GM21619 (cell line): ENCODE data around the gene AKR1C8.
"Not testable (repeated sequence)": the region's sequence is repeated elsewhere in the genome, so short reads cannot be mapped to it uniquely, and the experiment has no call there.

Experiments used
- ATAC-seq: cut with Tn5 transposase; IDR thresholded peaks from one replicate; pipeline ENCODE4 v1.9.1; 2021; ENCODE audit not compliant: unreplicated experiment

The AKR1C8 gene

DNA sequence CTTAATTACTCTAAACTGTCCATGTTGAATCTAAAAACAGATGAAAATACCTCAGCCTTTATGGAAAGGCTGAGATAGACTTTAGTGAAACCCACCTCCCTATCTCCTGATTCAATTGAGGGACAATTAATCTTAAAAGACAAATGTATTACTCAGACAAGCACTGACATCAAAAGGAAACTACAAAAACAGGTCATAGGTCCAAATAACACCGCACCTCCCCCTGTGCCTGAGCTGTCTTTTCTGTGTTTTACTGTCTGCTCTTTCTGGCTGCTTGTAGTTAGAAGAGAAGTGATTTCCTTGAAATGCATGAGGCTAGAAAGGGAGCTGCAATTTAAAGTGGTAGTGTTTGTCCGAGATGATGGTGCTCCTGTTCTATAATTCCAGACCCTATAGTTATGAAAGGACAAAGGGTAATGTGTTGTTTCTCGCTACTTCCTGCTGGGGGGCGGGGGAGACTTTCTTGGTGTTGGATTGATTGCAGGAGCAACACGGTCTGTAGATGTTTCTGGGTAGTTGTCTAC, 16.0 kb downstream of the AKR1C8 start:
- no peak for ATAC-seq

DNA sequence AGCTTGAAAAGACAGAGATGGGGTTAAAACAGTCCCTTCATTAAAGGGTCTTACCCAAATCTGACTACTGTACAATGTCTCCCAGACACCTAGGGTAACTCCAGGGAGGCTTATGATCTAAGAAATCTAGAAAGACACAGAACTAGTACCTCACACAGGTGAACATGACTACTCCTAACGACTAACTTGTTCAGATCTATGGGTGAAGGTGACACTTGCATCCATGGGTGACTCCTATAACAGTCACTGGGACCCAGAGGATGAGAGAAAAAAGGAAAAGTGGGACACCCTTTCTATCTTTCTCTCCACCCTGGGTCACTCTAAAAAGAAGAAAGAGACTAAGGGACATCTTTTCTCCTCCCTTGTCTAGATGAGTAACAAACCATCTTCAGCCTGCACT, 19.2 kb downstream of the AKR1C8 start:
- ATAC-seq: no peak

DNA sequence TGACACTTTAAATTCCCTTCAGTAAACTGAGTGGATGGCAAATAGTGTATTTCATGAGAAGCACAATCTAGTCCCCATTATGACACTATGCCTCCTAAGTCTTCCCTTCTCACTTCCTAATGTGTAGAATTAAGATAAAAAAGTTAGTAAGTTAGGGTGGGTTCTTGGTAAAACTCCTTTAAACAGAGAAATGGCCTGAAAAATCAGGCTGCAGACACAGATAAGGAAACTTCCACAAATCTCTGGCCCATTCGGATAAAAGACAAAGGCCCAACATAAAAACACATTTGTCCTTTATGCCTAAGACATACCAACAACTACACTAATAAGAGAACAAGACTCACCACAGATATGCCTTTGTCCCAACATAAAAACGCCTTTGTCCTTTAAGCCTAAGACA, 21.5 kb downstream of the AKR1C8 start:
- no peak for ATAC-seq

DNA sequence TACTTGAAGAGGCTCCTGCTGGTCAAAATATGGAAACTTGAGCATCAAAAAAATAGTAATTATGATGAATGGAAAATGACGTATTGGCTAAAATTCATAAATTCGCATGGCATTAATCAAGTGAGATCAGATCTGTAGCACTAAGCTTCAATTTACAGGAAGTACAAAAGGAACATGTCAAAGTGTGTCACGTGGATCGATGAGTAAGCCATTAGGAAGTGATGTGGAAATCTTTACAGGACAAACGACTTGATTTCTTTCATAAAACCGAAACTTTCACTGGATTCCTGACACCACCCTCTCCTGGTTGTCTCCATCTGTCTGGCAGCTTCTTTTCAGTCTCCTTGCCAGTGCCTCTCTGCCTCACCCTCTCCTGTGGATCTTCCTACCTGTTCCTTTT, 25.8 kb downstream of the AKR1C8 start:
- ATAC-seq: no peak

DNA sequence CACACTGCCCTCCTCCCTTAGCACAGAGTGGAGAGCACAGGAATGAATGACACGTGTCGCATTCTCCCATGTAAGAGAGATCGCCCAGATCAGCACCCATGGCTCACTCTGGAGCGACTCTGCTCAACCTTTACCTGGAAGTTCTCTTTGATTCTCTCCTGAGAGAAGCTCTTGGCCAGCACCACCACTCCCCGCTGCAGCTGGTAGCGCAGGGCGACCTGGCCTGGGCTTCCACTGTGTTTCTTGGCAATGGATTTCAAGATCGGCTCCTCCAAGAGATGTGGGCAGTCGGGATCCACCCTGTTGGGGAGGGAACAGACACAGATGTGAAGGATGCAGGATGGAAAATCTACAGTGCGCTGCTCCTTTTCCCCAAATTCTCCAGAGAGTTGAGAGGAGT, 27.4 kb downstream of the AKR1C8 start:
- no peak for ATAC-seq

DNA sequence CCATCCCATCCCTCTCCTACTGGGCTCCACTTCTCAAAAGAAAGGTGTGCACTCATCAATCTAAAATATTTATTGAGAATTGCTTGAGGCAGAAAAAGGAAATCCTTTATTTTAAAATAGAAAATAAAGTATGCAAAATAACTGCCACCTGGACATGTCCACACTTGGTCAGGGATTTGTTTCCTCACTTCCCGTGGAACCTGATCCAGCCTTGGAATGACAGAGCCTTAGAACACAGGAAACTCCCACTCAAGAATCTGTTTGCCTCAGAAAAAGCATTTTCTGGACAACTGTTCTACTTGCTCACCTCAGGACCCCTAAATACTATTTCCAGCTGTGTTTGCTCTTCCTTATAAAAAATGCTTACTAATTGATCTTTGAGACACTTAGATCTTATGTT, 29.0 kb downstream of the AKR1C8 start:
- no peak for ATAC-seq

DNA sequence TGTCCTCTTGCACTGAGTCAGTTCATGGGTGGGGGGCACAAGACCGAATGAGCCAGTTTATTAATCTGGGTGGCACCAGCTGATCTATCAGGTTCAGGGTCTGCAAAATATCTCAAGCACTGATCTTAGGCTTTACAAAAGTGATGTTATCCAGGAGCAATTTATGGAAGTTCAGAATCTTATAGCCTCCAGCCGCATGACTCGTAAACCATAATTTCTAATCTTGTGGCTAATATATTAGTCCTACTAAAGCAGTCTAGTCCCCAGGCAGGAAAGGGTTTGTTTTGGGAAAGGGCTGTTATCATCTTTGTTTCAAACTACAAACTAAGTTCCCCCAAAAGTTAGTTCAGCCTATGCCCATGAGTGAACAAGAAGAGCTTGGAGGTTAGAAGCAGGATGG, 33.9 kb downstream of the AKR1C8 start:
- ATAC-seq: no peak

DNA sequence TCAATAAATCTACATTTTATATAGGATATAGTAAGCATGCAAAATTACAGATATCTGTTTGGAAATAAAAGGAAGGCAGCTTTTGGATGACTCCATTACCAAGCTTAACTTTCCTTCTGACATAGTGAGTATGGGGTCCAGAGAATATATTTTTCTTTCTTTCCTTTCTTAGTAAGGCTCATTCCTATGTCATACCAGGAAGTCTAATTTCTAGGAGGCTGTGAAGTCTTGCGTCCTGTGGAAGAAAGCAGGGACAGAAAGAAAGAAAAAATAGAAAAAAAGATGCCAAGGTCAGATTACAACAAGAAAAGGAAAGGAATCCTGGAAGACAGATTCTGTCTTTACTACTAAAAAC, 36.3 kb downstream of the AKR1C8 start:
- no peak for ATAC-seq

DNA sequence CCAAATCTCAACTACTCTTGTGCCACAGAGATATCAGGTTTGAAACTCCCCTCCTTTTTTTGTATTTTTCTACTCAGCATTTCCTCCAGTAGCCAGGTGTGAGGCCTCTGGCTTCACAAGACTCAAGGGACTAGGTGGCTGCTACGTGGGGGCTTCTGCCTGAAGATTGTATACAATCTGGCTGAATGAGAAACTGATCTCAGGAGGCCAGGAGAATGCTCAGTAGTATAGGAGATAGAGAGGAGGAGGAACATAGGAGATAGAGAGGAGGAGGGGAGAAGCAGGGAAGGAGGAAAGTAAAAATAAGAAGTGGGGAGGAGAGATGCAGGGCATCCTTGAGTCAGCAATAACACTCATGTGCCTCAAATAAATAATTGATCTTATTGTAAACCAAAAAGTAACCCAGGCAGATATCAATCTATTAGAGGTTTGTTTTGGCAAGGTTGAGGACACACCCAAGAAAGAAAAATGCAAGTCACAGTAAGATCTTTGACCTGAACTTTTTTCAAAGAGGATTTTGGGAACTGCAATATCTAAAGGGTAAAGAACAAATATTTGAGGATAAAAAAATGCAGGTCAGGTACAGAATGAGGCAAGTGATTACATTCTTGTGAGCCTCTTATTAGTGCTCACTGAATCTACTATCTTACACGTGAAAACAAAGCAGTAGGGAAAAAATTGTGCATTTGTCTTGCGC, 36.8 kb downstream of the AKR1C8 start:
- no peak for ATAC-seq

DNA sequence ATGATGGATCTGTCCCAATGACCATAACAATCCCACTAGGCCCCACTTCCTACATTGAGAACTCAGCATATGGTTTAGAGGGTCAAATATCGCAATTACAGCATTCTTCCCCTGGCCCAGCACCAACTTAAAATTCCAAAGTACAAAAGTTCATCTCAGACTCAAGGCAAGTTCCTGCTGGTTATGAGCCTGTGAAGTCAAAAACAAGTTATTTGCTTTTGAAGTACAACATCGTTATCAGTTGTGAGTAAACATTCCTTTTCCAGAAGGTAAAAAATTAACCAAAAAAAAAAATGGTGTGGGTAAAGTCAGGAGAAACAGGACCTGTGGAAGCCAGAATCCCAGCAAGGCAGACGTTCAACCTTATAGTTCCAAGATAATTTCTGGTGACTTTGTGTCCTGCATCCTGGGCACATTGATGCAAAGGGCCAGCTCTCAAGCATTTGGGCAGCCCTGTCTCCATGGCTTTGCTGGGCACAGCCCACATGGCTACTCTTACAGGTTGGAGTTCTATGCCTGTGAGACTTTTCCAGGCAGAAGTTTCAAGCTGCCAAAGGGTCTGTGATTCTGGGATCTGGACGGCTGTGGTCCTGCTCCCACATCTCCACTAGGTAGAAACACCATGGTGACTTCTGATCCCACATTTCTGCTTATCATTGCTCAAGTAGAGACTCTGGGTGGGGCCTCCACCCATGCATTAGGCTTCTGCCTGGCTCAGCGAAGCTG, 37.5 kb downstream of the AKR1C8 start:
- no peak for ATAC-seq

DNA sequence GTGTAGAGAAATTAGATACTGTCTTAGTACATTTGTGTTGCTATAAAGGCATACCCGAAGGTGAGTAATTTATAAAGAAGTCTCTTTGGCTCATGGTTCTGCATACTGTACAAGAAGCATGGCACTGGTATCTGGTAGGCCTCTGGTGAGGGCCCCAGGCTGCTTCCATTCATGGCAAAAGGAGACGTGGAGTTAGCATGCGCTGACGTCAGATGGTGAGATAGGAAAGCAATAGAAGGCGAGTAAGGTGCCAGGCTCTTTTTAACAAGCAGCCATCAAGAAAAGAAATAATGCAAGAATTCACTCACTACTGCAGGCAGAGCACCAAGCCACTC, 38.1 kb downstream of the AKR1C8 start:
- no peak for ATAC-seq

DNA sequence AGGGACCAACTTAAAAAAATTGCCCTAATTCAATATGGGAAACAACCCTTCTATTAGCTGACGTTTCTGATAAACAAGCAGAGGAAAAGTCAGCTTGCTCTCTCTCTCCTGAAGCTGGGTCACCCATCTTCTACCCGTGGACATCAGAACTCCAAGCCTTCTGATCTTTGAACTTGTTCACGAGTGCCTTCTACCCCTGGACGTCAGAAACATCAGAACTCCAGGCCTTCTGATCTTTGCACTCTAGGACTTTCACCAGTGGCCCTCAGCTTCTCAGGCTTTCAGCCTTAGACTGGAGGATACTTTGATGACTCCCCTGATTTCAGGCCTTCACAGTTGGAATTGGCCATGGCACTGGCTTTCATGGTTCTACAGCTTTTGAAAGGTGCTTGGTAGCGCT, 41.8 kb downstream of the AKR1C8 start:
- no peak for ATAC-seq

DNA sequence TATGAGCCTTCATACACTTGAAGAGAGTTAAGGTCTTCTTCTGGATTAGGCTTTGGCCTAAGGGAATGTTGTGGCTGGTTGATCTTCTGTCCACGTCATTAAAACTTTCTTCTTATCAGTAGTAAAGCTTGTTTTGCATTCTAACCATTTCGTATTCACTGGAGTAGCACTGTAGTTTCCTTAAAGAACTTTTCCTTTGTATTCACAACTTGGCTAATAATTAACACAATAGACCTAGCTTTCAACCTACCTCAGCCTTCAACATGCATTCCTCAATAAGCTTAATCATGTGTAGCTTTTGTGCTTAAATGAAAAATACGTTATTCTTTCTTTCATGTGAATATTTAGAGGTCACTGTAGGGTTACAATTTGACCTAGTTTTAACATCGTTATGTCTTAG, 42.8 kb downstream of the AKR1C8 start:
- ATAC-seq: no peak

DNA sequence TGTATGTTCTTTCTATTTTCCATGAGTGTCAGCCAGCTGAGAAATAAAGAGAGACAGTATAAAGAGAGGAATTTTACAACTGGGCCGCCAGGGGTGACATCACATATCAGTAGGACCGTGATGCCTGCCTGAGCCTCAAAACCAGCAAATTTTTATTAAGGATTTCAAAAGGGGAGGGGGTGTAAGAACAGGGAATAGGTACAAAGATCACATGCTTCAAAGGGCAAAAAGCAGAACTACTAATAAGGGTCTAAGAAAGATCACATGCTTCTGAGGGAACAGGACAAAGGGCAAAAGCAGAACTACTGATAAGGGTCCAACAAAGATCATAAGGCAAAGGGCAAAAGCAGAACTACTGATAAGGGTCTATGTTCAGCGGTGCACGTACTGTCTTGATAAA, 47.3 kb downstream of the AKR1C8 start:
- not testable (repeated sequence) for ATAC-seq

DNA sequence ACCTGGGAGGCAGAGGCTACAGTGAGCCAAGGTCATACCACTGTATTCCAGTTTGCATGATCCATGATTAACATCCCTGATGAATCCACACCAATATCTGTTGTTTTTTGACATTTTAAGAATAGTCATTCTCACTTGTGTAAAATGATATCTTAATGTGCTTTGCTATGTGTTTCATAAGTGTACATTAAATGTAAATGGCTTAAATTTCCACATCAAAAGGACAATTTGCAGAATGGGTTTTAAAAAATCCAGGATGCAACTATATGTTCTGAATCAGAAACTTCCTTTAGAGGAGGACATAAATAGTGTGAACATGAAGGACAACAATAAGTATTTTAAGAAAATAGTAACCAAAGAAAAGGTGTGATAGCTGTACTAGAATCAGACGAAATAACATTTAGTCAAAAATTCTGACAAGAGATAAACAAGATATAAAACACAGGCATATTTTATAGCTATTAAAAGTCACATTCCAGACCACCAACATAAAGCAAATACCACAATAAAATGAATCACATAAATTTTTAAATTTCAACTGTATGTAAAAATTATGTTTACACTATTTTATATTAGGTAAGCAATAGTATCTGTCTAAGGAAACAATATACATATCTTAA, 48.4 kb downstream of the AKR1C8 start:
- no peak for ATAC-seq

DNA sequence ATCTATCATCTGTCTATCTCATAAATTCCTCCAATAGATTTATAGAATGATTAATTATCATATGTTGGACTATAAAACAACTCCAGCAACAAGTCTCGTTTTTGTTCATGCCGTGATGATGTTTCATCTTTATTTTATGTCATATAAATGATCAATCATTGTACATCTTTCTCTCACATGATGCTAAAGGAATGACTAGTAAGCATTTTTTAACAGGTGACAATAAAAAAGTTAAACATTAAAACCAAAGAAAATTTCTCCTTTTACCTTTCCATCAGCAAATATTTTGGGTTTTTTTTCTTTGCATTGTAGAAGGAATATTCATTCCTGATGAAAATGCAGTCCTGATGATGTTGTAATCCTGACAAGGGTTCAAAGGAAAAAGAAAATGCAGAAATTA, 49.4 kb downstream of the AKR1C8 start:
- ATAC-seq: no peak

DNA sequence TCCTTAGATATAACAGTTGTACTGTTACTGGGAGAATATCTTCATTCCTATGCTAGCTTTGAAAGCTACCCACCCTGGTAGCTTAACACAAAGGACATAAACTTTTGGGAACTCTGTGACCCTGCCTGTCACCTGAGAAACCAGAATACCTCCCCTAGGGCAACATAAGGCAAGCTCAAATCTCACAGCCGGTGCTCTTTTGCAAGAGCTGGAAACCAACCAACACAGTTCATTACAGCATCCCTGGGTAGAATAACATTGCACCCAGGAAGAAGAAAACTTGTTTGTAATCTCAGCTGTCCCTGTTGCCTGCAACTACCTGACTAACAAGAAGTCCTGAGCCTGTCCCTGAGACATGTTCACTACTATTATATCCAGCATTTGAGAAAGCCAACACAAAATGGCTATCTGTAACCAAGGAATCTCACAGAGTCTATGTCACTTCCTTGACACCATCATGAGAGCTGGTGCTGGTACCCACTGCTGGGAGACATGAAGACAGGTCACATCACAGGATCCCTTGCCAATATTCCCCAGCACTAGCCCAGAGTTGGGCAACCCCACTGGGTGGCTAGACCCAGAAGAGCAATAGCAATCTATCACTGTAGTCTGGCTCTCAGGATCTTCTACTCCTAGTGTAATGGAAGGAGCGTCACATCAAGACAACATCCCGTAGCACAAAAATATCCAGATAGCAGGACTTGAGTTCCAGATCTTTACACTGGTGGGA, 59.5 kb downstream of the AKR1C8 start:
- ATAC-seq: no peak

DNA sequence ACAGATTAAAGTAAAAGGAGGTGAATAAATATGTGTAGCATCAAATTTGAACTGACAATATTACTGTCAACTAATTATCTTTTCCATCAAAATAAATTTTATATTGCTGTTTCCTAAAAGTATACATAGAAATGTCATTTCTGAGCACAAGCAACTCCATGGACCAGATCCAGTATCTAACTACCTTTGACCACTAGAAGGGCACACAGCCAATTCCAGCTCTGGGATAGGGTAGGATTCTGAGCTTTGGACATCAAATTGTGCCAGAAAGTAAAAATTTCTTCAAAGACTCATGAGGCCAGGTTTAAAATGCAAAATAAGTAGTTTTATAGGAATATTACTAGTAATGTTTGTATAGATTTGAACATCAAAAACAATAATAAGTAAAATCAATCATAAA, 61.1 kb downstream of the AKR1C8 start:
- ATAC-seq: no peak

DNA sequence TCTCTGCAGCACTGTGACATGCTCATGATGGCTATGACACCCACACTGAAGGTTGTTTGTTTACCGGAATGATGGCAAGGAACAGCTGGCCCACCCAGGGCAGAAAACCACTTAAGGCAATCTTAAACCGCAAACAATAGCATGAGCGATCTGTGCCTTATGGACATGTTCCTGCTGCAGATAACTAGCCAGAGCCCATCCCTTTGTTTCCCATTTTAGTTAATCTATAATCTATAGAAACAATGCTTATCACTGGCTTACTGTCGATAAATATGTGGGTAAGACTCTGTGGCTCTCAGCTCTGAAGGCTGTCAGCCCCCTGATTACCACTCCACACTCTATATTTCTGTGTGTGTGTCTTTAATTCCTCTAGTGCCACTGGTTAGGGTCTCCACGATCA, 65.0 kb downstream of the AKR1C8 start:
- ATAC-seq: not testable (repeated sequence)

DNA sequence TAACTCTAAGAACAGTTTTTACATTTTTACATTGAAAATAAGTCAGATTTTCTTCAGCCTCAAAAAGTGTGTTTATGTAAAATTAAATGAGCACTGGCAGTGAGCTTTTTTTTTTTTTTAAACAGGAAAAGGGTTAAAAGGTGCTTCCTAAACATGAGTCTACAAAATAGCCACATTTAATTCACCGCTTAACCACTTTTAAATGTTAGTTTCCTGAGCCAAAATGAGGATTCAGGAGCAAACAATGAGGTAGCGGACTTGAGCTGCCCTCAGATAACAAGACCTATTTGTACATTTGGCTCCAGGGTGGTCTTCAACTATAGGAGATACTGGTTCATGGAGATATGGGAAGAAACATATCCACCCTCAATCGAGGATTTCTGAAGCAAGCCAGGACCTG, 67.9 kb downstream of the AKR1C8 start:
- ATAC-seq: no peak

DNA sequence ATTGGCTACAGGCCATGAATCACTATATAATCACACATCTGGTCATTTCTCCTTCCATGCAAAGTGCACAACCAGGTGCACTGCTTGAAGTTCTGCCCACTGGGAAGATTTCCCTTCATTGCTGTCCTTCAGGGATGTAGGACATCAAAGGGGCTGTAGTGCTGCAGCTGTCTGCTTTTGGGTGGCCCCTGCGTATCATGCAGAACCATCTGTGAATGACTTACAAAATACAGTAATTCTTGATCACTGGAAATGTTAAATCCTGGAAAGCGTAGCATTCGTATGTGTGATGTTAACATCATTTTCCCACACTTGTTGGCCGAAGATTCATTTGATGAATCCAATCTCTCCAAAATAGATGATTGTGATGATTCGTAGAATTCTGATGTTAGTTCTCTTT, 68.3 kb downstream of the AKR1C8 start:
- no peak for ATAC-seq

DNA sequence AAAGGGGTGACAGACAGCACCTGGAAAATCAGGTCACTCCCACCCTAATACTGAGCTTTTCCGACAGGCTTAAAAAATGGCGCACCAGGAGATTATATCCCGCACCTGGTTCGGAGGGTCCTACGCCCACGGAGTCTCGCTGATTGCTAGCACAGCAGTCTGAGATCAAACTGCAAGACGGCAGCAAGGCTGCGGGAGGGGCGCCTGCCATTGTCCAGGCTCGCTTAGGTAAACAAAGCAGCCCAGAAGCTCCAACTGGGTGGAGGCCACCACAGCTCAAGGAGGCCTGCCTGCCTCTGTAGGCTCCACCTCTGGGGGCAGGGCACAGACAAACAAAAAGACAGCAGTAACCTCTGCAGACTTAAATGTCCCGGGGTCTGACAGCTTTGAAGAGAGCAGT, 75.1 kb downstream of the AKR1C8 start:
- ATAC-seq: not testable (repeated sequence)
